Erythroblast (primary cell): ENCODE results near the gene CDR2L.

Experiments used
- GATA1 ChIP-seq: IDR thresholded peaks from 2 replicates; pipeline ENCODE4 v1.6.1; 2011; ENCODE audit warnings: low read depth, mild to moderate bottlenecking, control low read depth, low read length, moderate library complexity
- POLR2A ChIP-seq: IDR thresholded peaks from 2 replicates; pipeline ENCODE4 v1.6.1; 2011; ENCODE audit warnings: mild to moderate bottlenecking, low read length

GRCh38 chr17:75006653-75007052 lies 19.2 kb downstream of the CDR2L start:
- TF ChIP-seq POLR2A (no peak), GATA1 (no peak)
